SK-N-SH (cell line): ENCODE results near the gene GABRD. TPM values are rescaled to one million over a fixed set of nuclear protein-coding genes. Genes with fewer than 3 reads are reported as not detected.

ENCODE experiments used
- CTCF ChIA-PET: fragments of 300-600, 350-600 bp; formaldehyde crosslinking; extraction: SDS; loops from one replicate; lab custom pipeline; 2021; lab: Yijun Ruan, JAX
- POLR2A ChIA-PET: fragments of 350-600 bp; sonication (Branson Sonifier 250); formaldehyde crosslinking; extraction: SDS; loops from one replicate; lab custom pipeline; 2020; ENCODE audit warnings: antibody characterized with exemption, inconsistent platforms; lab: Yijun Ruan, JAX
- DNase-seq: peaks from one replicate; pipeline ENCODE4 v3.0.0; 2012
- H2AFZ ChIP-seq: fragments of 200-600 bp; sonication (generic); 2 replicates; pipeline ENCODE4 v1.8.1; 2016; ENCODE audit warnings: antibody characterized with exemption, mild to moderate bottlenecking, low read depth
- H3F3A ChIP-seq: fragments of 200-600 bp; sonication (generic); replicated peaks from 2 replicates; pipeline ENCODE3; 2016; ENCODE audit warnings: antibody characterized with exemption, mild to moderate bottlenecking; ENCODE audit not compliant: insufficient read depth
- H3K27ac ChIP-seq, 2 experiments: fragments of 200-500 bp in 1 of 2; fragments of 200-600 bp in 1 of 2; sonication (Bioruptor generic) in 1 of 2; sonication (generic), shearing (Covaris generic) in 1 of 2; 2 replicates each; pipeline versions ENCODE4 v1.5.1 to v1.6.1; 2014 to 2016; ENCODE audit warnings: low read depth in 2 of 2, inconsistent platforms in 1 of 2, low read length in 1 of 2, mild to moderate bottlenecking in 1 of 2, mixed read lengths in 1 of 2
- H3K27me3 ChIP-seq: fragments of 200-600 bp; sonication (generic), shearing (Covaris generic); 2 replicates; pipeline ENCODE4 v1.6.1; 2016; ENCODE audit warnings: mixed run types; ENCODE audit not compliant: insufficient read depth
- H3K36me3 ChIP-seq, 2 experiments: fragments of 200-500 bp in 1 of 2; fragments of 200-600 bp in 1 of 2; sonication (Bioruptor generic) in 1 of 2; sonication (generic) in 1 of 2; replicated peaks in 1 of 2; 2 replicates each; pipeline versions ENCODE3 to v1.5.1; 2014 to 2016; ENCODE audit warnings: low read length in 1 of 2, mild to moderate bottlenecking in 1 of 2; ENCODE audit not compliant: insufficient read depth in 2 of 2, control insufficient read depth in 1 of 2
- H3K4me1 ChIP-seq, 2 experiments: fragments of 200-500 bp in 1 of 2; fragments of 200-600 bp in 1 of 2; sonication (Bioruptor generic) in 1 of 2; sonication (generic), shearing (Covaris generic) in 1 of 2; 2 replicates each; pipeline versions ENCODE4 v1.5.1 to v1.6.1; 2014 to 2016; ENCODE audit warnings: low read depth in 1 of 2, low read length in 1 of 2, mixed run types in 1 of 2; ENCODE audit not compliant: insufficient read depth in 2 of 2, control insufficient read depth in 1 of 2
- H3K4me2 ChIP-seq: fragments of 200-600 bp; sonication (generic), shearing (Covaris generic); 2 replicates; pipeline ENCODE4 v1.6.1; 2017; ENCODE audit warnings: mixed run types
- H3K4me3 ChIP-seq, 2 experiments: fragments of 200-500 bp in 1 of 2; fragments of 200-600 bp in 1 of 2; sonication (Bioruptor generic) in 1 of 2; sonication (generic), shearing (Covaris generic) in 1 of 2; 2 replicates each; pipeline versions ENCODE4 v1.5.1 to v1.8.1; 2014 to 2016; ENCODE audit warnings: low read depth in 2 of 2, inconsistent platforms in 1 of 2, low read length in 1 of 2, mild to moderate bottlenecking in 1 of 2, mixed read lengths in 1 of 2, moderate library complexity in 1 of 2
- H3K79me2 ChIP-seq: fragments of 200-600 bp; sonication (generic); 2 replicates; pipeline ENCODE4 v1.8.1; 2017; ENCODE audit warnings: mild to moderate bottlenecking; ENCODE audit not compliant: insufficient read depth
- H3K9ac ChIP-seq: fragments of 200-600 bp; sonication (generic); 2 replicates; pipeline ENCODE4 v1.6.1; 2017; ENCODE audit warnings: mixed run types
- H3K9me2 ChIP-seq: fragments of 200-600 bp; sonication (generic); 2 replicates; pipeline ENCODE4 v1.6.1; 2017; ENCODE audit warnings: mixed run types
- H3K9me3 ChIP-seq: fragments of 200-600 bp; sonication (generic); 2 replicates; pipeline ENCODE4 v1.6.1; 2017; ENCODE audit warnings: mixed run types, mild to moderate bottlenecking, moderate library complexity
- H4K20me1 ChIP-seq: fragments of 200-600 bp; sonication (generic); 2 replicates; pipeline ENCODE4 v1.6.1; 2017; ENCODE audit warnings: mild to moderate bottlenecking, mixed run types; ENCODE audit not compliant: insufficient read depth
- CTCF ChIP-seq: fragments of 200-600 bp; sonication (generic); IDR thresholded peaks from 2 replicates; pipeline ENCODE4 v1.6.1; 2017; ENCODE audit warnings: antibody characterized with exemption, mild to moderate bottlenecking, moderate library complexity
- FOSL2 ChIP-seq: IDR thresholded peaks from 2 replicates; pipeline ENCODE4 v1.4.0; 2012; ENCODE audit warnings: low read depth, mild to moderate bottlenecking, moderate library complexity, borderline replicate concordance
- FOXM1 ChIP-seq: IDR thresholded peaks from 2 replicates; pipeline ENCODE4 v1.4.0; 2012; ENCODE audit warnings: low read depth, mild to moderate bottlenecking
- GABPA ChIP-seq: IDR thresholded peaks from 2 replicates; pipeline ENCODE4 v1.4.0; 2012; ENCODE audit warnings: low read depth, mild to moderate bottlenecking
- GATA2 ChIP-seq: sonication (generic); formaldehyde crosslinking; IDR thresholded peaks from 2 replicates; pipeline ENCODE4 v1.5.0; 2020; ENCODE audit warnings: mild to moderate bottlenecking, missing genetic modification reagents
- IRF3 ChIP-seq: fragments of 150-350 bp; IDR thresholded peaks from 2 replicates; pipeline ENCODE4 v1.6.1; 2016; ENCODE audit warnings: mild to moderate bottlenecking, low read depth, low read length
- JUND ChIP-seq: IDR thresholded peaks from 2 replicates; pipeline ENCODE4 v1.4.0; 2012
- MAX ChIP-seq: IDR thresholded peaks from 2 replicates; pipeline ENCODE4 v1.4.0; 2012; ENCODE audit warnings: low read depth
- MEF2A ChIP-seq: IDR thresholded peaks from 2 replicates; pipeline ENCODE4 v1.4.0; 2012; ENCODE audit warnings: low read depth, borderline replicate concordance
- MXI1 ChIP-seq: IDR thresholded peaks from 2 replicates; pipeline ENCODE4 v1.6.1; 2012; ENCODE audit warnings: mild to moderate bottlenecking, low read depth, low read length, improper control_type of control experiment
- NFIC ChIP-seq: IDR thresholded peaks from 2 replicates; pipeline ENCODE4 v1.4.0; 2012; ENCODE audit warnings: borderline replicate concordance
- NRF1 ChIP-seq: IDR thresholded peaks from 2 replicates; pipeline ENCODE4 v1.6.1; 2012; ENCODE audit warnings: low read depth, mild to moderate bottlenecking, low read length
- PBX3 ChIP-seq: IDR thresholded peaks from 2 replicates; pipeline ENCODE4; 2012
- RAD21 ChIP-seq: IDR thresholded peaks from 2 replicates; pipeline ENCODE4 v1.6.1; 2012; ENCODE audit warnings: mild to moderate bottlenecking, low read length
- RCOR1 ChIP-seq: fragments of 150-350 bp; IDR thresholded peaks from 2 replicates; pipeline ENCODE4 v1.6.1; 2017; ENCODE audit warnings: antibody characterized with exemption, low read length
- REST ChIP-seq: IDR thresholded peaks from 2 replicates; pipeline ENCODE4 v1.6.1; 2012; ENCODE audit warnings: mild to moderate bottlenecking, low read depth, low read length, moderate library complexity
- RFX5 ChIP-seq: IDR thresholded peaks from 2 replicates; pipeline ENCODE4 v1.6.1; 2012; ENCODE audit warnings: mild to moderate bottlenecking, improper control_type of control experiment, low read length
- RXRA ChIP-seq: IDR thresholded peaks from 2 replicates; pipeline ENCODE4 v1.4.0; 2012; ENCODE audit warnings: low read depth, mild to moderate bottlenecking, borderline replicate concordance
- SIN3A ChIP-seq: IDR thresholded peaks from 2 replicates; pipeline ENCODE4 v1.6.1; 2012; ENCODE audit warnings: low read depth, mild to moderate bottlenecking, low read length, moderate library complexity, borderline replicate concordance
- SMC3 ChIP-seq: IDR thresholded peaks from 2 replicates; pipeline ENCODE4 v1.6.1; 2012; ENCODE audit warnings: low read depth, low read length, improper control_type of control experiment
- TAF1 ChIP-seq: IDR thresholded peaks from 2 replicates; pipeline ENCODE4 v1.6.1; 2012; ENCODE audit warnings: low read depth, mild to moderate bottlenecking, low read length, moderate library complexity, borderline replicate concordance
- TEAD4 ChIP-seq: IDR thresholded peaks from 2 replicates; pipeline ENCODE4 v1.4.0; 2012; ENCODE audit warnings: mild to moderate bottlenecking, borderline replicate concordance; ENCODE audit not compliant: insufficient read depth
- USF1 ChIP-seq: IDR thresholded peaks from 2 replicates; pipeline ENCODE4 v1.4.0; 2012; ENCODE audit warnings: low read depth, borderline replicate concordance
- YY1 ChIP-seq: IDR thresholded peaks from 2 replicates; pipeline ENCODE4 v1.4.0; 2012; ENCODE audit warnings: low read depth, mild to moderate bottlenecking
- WGBS: methylation state at CpG from one replicate; pipeline ENCODE4 v1.1.6; 2017; ENCODE audit warnings: low lambda C conversion rate; 5-methylcytosine and 5-hydroxymethylcytosine counted together
- polyA plus RNA-seq, 3 experiments: library from polyadenylated mRNA; depleted of rRNA; stranded (reverse); fragments of >200 nt; gene quantifications; 2 replicates each; pipeline ENCODE4 v1.2.3, GENCODE V29; 2012

GABRD gene
- polyA plus RNA-seq, 1 of the 3 experiments (the other 2 are of a cell fraction): 0.07 TPM

GRCh38 chr1:2049225-2049717 is 30.1 kb downstream of the GABRD start:
- H3K27me3 ChIP-seq: no peaks in the 10 kb centered on the region
- H3K9me2 ChIP-seq: no peaks in the 10 kb centered on the region
- peak overlapping the region; percentile 55 for H3K9ac ChIP-seq
- no peaks in the 10 kb centered on the region for H3F3A ChIP-seq
- CTCF ChIA-PET: interaction anchor here (0.6 to 6.9 kb wide), 10 partner anchors 18 to 148 kb away, joined by 3 to 138 read pairs (median 4); no protein-coding TSS in a partner anchor
- no peak overlapping the region for H2AFZ ChIP-seq
- H3K4me3 ChIP-seq: peak overlapping the region; percentile 56 to 70
- H4K20me1 ChIP-seq: no peaks in the 10 kb centered on the region
- no peak for TF ChIP-seq TEAD4
- TF ChIP-seq PBX3: no peak
- TF ChIP-seq FOXM1: no peak
- TF ChIP-seq YY1: no peak
- TF ChIP-seq RFX5: no peak
- TF ChIP-seq SIN3A: no peak
- no peak for TF ChIP-seq IRF3
- TF ChIP-seq JUND: no peak
- TF ChIP-seq REST: no peak
- no peak for TF ChIP-seq GABPA
- peak; percentile 28; the same call in 1 of the 2 replicates for TF ChIP-seq RAD21
- no peak for TF ChIP-seq RXRA
- no peak for TF ChIP-seq NFIC
- TF ChIP-seq MAX: no peak
- TF ChIP-seq TAF1: no peak
- peak; percentile 15; the same call in 1 of the 2 replicates for TF ChIP-seq SMC3
- no peak for TF ChIP-seq NRF1
- no peak for TF ChIP-seq USF1
- TF ChIP-seq MXI1: no peak
- no peak for TF ChIP-seq MEF2A
- no peak for TF ChIP-seq RCOR1
- TF ChIP-seq FOSL2: no peak
- no peak for TF ChIP-seq GATA2 (CRISPR knock-in tag)
- peak; percentile 28 for TF ChIP-seq CTCF
- TF ChIP-seq, all 33 proteins: peak for 3
- Histone ChIP-seq H3K4me2 (peak overlapping the region; percentile 67; the same call in 1 of the 2 replicates), H3K9me3 (no peaks in the 10 kb centered on the region), H3K79me2 (no peaks in the 10 kb centered on the region), H3K4me1 (peaks cover 0 to 17% of the 10 kb centered on the region in 2 experiments; a peak in 1 of 4 replicates), H3K27ac (peak overlapping the region in 1 of 2 experiments; percentile 83; a peak in 1 of 4 replicates), H3K36me3 (no peaks in the 10 kb centered on the region)
- POLR2A ChIA-PET: interaction anchor here (1.4 kb wide), 1 partner anchor 9 kb away, joined by 3 read pairs; no protein-coding TSS in a partner anchor
- DNase-seq: peak; percentile 78
- 77% methylated on average over 8 of the region's 14 CpGs for WGBS
